Inflammatory macrophage (primary cell): Measurements from ENCODE around the gene LZTFL1.

ENCODE experiments used
- DNase-seq, 2 donors: peaks; one replicate each; pipeline ENCODE4 v3.0.0-alpha.2; 2020 to 2022

The LZTFL1 gene

DNA sequence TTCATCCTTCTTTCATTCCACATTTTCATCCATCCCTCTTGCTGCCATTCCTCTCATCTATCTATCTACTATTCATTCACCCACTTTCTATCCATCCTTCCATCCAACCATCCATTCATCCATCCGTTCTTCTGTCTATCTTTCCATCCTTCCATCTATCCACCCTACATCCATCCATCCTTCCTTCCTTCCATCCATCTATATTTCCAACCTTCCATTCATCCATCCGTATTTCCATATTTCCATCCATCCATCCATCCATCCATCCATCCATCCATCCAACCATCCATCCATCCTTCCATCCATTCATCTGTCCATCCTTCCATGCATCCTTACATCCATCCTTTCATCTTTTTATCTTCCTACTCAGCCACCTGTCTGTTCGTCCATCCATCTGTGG lies 59.5 kb downstream of the LZTFL1 start:
- DNase-seq, result no peak

DNA sequence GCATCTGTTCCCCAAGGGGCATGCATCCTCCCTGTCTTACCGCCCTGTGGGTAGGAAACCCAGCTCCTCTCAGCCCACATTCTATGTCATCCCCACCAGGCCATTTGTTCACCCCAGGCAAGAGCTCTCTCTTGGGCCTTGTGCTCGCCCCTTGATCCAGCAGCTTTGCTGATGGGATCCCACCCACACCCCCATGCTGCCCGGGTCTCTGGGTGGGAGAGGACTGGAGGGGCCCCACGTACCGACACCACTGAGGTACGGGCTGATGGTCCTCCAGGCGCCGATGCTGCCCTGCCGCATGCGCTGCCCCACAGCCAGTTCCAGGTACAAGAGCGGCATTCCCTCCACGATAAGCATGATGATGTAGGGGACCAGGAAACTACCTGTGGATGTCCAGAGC lies 60.1 kb downstream of the LZTFL1 start:
- DNase-seq, result no peak

DNA sequence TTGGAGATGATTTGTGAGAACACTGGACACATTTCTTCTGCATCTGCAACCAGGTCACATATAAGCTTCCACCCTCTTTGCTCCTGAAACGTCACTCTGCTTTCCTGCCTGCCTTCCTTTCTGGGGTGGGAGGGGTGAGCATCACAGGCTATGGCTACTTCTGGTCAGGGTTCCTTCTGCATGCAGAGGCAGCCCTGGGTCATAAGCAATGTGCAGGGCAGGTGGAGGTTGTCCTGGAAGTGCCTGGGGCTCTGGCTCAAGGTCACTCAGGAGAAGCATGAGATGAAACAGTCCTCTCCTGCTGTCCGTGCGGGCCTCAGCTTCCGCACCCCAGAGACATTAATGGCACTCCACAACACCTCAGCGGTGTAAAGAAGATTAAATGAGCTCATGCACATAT lies 60.6 kb downstream of the LZTFL1 start:
- no peak for DNase-seq

DNA sequence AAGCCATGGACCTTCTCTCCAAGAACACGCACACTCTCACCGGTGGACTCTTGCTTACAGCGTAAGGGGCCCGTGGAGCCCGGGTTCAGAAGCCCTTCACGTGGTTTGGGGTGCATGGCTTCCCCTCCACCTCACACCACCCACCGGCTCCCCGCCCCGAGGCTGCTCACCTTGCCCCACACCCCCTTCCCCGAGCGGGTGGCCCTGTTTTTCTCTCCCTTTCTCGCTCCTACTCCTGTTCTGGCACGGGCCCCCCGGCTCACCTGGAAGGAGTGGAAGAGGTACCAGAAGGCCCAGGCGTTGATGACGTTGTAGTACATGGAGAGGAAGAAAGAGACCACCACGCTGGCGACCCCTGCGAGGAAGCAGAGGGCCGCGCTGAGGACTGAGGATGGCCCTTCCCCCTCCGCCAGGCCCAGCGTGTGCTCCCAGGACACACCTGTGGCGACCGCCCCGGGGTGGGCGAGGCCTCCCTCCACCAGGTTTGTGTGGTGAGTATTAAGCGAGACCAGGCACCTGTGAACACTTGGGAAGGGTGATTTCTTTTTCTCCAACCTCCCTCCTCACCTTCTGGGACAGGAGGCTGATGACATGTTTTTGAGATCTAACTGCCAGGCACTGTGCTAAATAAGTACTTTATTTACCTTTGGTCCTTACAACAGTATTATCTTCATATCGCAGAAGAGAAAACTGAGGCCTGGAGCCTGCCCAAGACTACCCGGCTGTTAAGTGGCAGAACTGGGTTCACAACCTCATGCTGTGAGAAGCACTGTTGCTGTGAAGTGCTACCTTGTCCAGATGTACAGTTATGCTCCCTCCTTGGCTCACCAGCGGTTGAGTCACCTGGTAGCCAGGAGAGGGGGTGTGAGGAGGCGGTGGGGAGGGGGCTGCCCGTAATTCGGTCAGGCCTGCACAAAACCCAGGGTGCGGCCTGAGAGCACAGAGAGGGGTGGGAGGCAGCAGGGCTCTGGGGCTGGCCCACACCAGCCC lies 61.9 kb downstream of the LZTFL1 start:
- DNase-seq, result no peak

DNA sequence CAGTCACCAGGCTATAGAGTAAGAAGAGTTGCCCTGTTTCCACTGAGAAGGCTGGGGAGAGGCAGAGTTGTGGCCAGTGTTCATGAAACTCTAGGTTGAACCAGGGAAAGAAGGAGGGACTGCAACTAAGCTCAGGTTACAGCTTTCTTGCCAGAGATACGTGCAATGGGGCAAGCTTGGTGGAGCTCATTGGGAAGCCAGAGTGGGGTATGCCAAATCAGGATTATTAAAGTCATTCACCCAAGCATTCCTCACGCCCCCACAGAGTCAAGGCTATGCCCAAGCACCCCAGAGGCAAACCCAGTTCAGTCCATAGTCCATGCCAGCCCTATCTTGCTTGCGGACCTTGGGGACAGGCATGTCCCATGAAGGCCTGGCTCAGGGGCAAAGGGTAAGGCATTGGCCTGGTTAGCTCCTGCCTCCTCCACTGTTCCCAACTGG lies 63.1 kb downstream of the LZTFL1 start:
- DNase-seq, result no peak

DNA sequence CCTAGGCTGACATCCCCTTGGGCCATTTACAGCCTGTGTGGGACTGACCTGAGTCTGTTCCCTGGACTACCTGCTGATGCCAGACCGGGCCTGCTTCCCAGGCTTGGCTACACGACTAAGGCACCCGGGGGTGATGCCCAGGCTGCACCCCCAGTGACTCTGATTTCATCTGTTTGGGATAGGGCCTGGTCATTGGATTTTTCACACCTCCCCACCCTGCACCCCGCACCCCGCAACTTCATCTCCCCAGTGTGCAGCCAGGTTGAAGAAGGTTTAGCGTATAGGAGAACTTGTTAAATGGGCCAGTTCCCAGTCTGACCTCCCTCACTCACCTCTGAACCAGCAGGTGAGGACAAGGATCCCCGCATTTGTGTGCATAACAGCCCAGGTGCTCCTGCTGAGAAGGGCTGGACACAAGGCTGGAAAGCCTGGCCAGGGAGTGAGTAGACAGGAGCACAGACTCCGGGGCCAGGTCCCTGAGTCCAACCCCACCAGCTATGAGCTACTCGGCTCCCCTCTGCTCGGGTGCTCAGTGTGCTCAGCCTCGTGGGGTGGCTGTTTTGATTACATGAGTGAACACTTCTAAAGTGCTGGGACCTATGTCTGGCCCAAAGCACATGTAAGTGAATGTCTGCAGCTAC lies 64.1 kb downstream of the LZTFL1 start:
- DNase-seq, result no peak

DNA sequence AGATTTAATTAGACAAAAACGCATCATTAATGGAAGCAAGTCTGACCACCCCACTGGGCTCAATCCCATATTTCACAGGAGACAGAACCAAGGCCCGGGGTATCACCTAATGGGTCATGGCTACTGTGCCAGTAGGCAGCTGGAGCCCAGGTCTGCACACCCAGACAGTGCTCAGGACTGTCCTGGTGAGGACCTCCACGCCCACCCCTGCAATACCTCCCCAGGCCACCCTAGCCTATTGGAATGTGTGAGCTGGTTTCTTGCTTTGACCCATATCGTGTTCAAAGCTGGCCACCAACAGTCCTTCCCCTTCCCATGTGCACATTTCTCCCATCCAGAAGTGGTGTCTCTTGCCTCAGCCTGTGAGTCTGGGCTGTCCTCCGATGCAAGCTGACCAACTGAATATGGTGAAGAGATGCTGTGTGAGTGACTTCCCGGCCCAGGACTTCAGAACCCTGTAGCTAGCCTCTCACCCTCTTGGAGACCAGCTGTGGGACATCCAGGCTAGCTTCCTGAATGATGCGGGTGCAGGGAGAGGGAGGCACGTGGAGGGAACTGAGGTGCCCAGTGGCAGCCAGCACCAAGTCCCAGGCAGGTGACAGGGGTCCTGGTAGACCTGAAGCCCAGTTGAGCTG lies 64.7 kb downstream of the LZTFL1 start:
- no peak for DNase-seq

DNA sequence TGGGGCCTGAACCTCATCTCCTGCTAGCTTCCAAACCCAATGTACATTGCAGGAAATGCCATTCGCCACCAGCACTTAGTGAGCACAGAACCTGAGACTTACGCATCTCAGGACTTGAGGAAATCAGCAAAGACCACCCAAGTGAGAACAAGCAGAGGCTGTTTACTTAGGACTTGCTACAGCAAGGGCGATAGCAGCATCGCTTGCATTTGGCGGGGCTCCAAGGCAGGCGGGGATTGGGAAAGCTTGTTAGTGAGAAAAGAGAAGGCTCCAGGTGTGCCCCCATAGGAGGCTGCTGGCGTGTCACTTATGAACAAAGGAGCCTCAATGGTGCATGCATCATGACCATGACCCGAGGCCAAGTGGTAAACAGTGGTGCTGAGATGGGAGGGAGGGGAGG lies 65.3 kb downstream of the LZTFL1 start:
- no peak for DNase-seq

DNA sequence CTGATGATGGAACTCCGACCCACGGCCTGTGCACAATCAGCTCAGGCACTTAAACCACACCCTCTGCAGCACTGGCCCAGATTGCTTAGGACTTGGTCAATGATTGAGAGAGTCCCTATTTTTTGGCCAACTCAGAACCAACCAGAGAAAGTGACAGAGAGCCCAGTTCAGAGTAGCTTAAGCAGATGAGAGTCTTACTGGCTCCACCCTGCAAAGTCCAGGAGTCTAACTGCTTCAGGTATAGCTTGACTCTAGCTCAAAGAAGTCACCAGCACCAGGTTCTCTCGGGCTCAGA lies 65.7 kb downstream of the LZTFL1 start:
- DNase-seq, result no peak

DNA sequence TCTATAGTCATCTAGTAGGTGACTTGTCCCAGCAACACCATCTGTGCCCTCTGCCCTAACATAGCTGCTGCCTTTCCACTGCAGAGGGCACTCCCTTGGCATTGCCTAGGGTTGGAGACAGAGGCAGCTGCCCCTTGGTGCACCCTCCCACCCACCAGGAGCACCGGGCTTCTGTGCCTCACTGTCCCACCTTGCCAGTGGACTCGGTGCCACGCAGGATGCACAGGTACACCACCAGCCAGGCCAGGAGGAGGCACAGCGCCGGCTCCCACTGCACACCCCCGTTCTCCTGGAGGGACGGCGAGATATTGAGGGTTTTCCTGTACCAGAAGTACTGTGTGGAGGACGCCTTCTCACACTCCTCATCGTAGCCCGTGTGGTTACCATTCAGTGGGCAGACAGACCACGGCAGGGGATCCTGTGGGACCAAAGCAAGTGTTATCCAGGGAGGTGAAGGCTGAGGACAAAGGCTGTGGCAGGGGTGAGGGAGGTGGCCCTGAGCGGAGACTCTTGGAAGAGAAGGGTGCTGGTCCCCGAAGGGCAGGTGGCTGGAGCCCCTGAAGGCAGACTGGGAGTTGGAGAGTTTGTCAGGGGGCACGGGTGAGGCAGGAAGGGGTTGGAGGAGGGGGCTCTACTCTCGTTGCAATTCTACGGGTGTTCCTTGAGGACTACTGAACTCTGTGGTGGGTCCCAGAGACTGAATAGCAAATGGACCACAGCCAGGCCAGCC lies 66.2 kb downstream of the LZTFL1 start:
- DNase-seq, result no peak

DNA sequence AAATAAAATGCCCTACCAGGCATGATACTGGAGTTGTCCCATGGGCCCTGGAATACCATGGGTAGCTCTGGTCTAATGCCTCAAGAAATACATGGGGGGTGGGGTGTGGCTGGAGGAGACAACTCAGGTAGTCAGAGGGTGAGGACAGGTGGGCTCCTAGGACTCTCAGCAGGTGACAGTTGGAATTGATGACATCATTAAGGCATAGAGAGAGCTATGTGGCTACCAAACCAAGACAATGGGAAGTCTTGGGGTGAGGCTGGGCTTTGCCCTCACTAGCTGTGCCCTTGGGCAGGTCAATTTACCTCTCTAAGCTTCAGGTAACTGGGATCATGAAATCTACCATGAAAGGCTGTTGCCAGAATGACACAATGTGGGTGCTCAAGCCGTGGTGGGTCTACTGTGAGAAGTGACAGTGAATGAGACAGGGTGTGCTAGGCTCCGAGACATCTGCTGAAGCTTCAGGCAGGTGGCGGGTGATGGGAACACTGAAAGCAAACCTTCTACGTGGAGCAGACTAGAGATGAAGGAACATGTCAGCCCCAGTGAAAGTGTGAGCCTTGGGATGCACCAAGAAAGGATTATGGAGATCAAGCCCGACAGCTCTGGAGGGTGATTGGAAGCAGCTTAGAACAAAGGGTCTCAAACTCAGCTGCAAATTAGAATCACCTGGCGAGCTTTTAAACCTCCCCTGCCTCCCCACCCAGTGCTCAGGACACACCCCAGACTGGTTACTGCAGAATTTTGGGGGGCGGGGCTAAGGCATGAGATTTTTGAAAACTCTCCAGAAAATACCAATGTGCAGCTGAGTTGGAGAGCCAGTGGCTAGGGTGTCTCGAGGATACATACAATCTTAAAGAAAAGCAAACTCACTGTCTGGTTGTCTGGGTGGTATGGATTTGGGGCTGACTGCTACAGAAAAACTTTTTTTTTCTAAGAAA lies 67.1 kb downstream of the LZTFL1 start:
- no peak for DNase-seq

DNA sequence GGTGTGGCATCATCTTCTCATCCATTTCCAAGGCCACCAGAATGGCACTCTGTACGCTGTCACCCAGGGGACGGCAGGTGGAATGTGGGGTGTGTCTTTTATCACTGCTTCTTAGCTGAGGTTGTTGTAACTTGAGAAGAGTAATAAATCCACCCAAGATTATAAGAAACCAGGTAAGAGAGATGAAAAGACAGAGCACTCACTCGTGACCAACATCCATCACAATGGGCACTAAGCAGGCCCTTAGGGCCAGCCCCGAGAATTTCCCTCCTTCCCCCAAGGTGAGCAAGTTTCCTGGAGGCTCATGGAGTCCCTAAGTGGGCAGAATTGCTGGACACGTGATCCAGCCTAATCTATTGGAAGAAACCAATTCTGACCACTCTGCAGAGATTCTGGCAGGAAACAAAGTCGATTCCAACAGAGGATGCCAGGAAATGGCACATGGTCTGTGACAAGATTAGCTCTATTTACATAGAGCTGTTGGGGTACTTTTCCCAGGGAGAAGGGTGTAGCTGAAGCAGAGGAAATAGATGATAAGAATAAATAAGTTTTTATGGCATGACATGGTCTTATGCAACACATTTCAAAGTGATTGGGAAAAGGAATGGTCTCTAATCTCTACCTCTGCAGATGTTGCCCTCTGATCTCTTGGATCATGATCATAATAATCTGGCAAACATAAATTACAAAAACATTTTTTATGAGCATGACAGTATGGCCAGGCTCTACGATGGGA lies 68.0 kb downstream of the LZTFL1 start:
- DNase-seq, result no peak
